Measurements from ENCODE around the gene P3R3URF.
"Not testable (repeated sequence)": the region's sequence is repeated elsewhere in the genome, so short reads cannot be mapped to it uniquely, and the experiment has no call there.

P3R3URF gene

GRCh38 chr1:46176211-46176865, at the start of gene P3R3URF:
P3R3URF (minus strand) TSS chr1:46176488; CDS start chr1:46176471, 17 bp downstream.
- no peak for DNase-seq

GRCh38 chr1:46224966-46225365, 48.7 kb upstream of the P3R3URF start:
- DNase-seq: no peak

DNA sequence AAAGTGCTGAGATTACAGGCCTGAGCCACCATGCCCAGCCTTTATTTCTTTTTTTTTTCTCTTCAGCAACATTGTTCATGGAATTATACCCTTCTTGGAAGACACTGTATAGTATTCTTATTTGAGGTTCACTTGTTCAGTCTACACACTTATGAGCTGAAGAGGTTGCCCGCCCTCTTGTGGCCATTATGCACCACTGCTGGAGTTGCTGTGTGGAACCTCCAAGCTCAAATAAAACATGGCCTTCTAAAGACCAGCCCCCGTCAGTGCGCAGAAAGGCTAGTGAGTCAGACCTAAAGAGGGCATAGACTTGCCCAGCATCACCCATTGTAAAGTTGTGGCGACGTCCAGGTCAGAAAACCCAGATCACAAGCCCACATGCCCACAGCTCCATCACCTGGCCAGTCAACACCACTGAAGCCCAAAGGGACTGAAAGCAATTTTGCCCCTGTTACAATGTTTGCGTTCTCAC, 47.2 kb upstream of the P3R3URF start:
- peak; percentile 60 for DNase-seq

DNA sequence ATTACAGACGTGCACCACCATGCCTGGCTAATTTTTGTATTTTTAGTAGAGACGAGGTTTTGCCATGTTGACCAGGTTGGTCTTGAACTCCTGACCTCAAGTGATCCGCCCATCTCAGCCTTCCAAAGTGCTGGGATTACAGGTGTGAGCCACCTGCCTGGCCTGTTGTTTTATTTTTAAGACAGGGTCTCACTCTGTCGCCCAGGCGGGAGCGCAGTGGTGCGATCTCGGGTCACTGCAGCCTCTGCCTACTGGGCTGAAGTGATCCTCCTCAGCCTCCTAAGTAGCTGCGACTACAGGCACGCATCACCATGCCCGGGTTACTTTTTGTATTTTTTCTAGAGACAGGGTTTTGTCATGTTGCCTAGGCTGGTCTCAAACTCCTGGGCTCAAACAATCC, 46.8 kb upstream of the P3R3URF start:
- not testable (repeated sequence) for DNase-seq

GRCh38 chr1:46221749-46222148, 45.5 kb upstream of the P3R3URF start:
- no peak for DNase-seq

- DNase-seq: no peak
Measured at GRCh38 chr1:46220808-46221207, 44.5 kb upstream of the P3R3URF start.

DNA sequence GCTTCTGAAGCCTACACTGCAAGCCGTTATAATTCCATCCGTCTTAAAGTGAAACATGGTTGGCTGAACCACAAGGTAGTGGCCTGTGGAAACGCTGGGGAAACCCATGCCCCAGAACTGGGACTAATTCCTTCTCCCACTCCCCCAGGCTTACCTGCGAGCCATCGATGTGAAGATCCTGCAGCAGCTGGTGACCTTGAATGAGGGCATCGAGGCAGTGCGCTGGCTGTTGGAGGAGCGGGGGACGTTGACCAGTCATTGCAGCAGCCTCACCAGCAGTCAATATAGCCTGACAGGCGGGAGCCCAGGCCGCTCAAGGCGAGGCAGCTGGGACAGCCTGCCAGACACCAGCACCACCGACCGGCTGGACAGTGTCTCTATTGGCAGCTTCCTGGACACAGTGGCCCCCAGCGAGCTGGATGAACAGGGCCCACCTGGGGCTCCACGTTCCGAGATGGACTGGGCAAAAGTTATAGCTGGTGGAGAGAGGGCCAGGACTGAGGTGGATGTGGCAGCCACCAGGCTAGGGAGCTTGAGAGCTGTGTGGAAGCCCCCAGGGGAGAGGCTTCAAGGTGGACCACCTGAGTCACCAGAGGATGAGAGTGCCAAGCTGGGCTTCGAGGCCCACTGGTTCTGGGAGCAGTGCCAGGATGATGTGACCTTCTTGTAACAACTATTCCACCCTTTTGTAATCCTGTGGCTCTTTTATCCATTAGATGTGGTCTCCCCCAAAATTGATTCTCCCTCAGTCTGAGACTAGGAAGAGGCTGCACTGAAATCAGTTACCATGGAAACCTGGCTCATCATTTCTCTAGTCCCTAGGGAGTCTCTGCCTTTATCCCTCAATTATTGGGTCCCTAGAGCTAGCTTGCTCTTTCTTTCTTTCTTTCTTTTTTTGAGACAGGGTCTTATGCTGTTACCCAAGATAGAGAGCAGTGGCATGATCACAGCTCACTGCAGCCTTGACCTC, 43.5 kb upstream of the P3R3URF start:
- no peak for DNase-seq

- DNase-seq: no peak
Measured at GRCh38 chr1:46218443-46218842, 42.2 kb upstream of the P3R3URF start.

DNA sequence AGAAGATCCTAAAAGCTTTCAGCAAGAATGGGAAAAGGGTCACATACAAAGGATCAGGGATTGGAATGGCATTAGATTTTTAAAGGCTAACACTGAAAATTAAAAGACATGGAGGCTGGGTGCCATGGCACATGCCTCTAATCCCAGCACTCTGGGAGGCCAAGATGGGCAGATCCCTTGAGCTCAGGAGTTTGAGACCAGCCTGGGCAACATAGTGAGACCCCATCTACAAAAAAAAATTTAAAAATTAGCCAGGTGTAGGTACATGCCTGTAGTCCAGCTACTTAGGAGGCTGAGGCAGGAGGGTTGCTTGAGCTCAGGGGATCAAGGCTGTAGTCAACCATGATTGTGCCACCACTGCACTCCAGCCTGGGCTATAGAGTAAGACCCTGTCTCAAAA, 39.2 kb upstream of the P3R3URF start:
- DNase-seq: no peak

DNA sequence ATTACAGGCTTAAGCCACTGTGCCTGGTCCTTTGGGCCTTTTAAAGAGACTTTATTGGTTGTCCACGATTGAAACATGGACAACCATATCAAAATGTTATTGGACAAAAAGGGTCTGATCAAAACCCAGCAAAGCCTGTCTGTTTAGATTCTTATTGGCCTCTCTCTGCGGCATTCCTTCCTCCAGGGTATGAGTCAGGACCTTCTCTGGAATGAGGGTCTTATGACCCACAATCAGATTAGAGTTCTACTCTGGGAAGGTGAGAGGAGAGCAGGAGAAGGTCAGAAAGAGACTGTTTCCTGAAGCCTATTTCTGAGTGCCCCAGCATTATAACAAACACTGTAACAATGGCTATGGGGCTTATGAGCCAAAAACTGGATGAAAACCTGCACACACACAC, 34.8 kb upstream of the P3R3URF start:
- DNase-seq: no peak

- no peak for DNase-seq
Measured at GRCh38 chr1:46210561-46210960, 34.3 kb upstream of the P3R3URF start.

DNA sequence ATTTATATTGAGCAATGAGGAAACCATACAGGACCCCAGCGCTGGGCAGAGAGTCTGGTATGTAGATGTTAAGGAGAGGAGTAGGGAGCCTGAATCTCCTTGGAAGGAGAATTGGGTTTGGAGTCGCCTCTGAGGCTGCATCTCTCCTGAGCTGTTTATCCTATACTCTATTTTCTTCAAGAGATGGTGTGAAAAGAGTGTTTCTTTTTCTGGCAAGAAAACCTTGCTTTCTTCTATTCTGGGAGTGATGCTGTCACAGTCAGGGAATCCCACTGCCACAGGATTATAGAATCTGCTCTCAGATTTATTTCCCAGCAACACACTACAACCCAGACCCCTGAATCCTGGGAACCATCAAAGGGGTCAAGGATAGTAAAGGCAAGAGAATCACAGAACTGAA, 30.1 kb upstream of the P3R3URF start:
- no peak for DNase-seq

DNA sequence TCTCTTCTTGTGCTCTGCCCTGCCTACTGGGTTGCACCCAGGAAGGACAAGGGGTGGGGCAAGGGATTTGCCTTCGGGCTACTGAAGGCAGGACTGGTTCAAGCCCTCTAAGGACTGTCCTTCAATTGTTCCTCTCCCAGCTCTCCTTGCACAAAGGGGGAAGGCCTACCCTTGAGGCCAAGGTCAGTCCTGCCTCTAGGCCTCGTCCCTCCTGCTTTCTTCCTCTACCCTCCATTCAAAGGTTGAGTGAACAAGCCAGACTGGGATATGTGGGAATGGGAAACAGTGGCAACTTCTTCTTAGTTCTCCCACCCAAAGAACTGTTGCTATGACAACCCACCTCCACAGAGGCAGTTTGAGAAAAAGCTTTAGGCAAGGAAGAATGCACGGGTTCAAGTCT, 29.5 kb upstream of the P3R3URF start:
- DNase-seq: no peak

DNA sequence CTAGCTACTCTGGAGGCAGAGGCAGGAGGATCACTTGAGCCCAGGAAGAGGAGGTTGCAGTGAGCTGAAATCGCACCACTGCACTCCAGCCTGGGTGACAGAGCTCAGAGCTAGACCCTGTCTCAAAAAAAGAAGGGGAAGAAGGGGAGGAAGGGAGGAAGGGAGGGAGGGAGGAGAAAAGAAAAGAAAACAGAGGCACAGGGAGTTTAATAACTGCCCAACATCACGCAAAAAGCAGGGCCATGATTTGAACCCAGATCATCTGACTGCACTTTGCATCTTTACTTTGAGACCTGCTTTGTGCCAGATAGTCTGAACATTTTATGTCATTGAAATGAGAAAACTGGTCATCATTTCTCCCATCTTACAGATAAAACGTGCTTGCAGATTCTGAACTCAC, 28.9 kb upstream of the P3R3URF start:
- DNase-seq: no peak

GRCh38 chr1:46204406-46204742, 28.1 kb upstream of the P3R3URF start:
- no peak for DNase-seq

DNA sequence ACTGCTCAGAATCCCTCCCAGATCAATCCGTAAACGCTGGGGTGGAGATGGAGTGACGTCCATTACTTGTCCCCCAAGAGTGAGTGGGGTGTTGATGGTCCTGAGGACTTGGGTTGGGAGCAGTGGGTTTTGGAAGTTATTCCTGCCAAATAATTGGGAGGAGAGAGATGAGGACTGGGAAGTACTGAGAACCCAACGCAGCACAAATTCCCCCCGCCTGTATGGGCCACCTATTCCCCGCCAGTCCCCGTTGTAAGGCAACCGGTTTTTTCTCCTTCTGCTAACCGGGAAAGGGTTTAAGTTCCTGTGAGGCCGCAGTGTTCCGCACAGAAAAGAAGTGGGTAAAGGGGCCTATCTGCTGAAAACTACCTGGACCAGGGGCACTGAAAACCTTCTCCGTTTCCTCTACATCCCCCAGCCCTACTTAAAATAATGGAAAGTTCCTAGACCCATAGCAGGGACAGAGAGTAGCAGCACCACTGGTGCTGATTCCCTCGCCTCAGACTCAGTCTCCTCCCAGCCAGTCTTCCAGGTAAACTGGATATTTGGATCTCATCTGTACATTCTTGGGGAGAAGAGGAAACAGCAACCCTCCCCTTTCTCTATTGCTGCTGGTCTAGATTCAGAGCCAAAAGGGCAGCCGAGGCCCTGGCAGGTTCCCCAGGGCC, 27.6 kb upstream of the P3R3URF start:
- DNase-seq: no peak

DNA sequence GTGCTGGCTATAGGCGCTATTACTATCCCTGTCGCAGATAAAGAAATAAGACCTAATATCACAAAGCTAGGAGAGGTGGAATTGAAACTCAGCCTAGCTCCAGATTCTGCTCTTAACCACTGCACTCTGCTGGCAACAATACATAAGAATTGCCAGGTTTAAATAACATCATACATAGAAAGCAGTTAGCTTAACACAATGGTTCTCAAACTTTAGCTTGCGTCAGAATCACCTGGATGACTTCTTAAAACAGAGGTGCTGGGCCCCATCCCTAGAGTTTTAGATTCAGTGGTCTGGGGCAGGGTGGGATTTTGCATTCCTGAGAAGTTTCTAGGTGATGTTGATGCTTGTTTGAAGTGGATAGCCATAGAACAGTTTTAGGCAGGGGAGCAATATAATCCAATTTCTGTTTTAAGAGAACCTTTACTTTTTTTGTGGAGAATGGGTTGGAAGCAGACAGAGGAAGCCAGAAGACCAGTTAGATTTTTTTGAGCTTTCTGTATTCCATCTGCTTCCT, 23.0 kb upstream of the P3R3URF start:
- no peak for DNase-seq

DNA sequence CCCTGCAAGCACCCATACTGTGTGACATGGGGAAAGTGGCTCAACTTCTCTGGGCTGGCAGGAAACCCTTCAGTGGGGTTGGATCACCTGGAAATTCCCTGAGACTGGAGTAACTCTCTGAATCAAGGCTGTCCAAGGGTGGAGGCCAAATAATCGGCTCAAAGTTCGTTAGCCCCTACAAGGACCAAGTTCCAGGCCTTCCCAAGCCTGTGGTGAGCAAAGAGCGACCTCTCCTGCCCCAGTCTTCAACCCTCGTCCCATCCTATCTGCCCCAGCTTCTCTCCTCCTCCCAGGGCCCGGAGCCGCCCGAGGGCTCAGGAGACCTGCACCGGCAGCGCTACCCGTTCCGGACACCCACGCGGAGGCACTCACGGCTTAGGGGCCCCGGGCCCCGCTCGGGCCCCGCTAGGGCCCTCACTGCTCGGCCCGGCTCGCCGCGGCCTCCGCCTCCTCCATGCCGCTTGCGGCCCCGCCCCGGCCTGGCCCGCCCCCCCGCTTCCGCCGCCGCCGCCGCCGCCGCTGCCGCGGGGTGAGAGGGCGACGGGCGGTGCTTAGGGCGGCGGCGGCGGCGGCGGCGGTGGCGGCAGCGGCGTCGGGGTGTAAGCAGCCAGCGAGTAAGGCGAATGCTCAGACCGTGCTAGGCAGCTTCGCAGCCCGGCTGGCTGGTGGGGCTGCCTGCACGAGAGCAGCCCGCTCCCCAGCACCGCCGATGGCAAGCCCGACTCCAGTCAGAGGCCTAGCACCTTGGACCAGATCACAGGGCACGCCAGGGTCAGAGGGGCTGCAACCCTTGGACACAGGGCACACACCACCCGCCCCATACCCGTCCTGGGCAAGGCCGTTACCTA, 21.9 kb upstream of the P3R3URF start, which contains the start of gene POMGNT1:
POMGNT1 (minus strand) TSS at position 471 of the 848 bp plus-strand sequence. CDS start 613 bp downstream, outside the sequence.
- DNase-seq: peak; percentile 72

- DNase-seq: no peak
Measured at GRCh38 chr1:46197560-46197963, 21.3 kb upstream of the P3R3URF start.

DNA sequence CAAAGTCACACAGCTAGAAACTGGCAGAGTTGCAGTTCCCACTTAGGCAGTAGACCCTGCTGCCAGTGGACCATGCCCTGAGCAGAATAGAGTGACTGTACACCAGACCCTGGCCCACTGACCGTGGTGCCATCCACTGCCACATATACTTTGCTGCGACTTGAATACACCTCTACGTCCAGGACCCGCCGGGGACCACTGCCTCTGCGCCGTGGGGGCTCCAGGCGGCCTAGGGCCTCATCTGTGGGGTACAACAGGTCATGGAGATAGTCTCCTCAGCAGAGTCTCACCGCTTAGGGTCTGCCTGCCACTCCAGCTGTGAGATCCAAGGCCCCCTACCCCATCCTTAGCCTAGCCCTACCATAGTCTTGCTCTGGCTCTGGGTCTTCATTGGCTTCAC, 20.3 kb upstream of the P3R3URF start:
- DNase-seq: no peak

- no peak for DNase-seq
Measured at GRCh38 chr1:46194641-46195193, 18.4 kb upstream of the P3R3URF start.
